Measurements from ENCODE around the gene NEUROD1. TPM values are rescaled to one million over a fixed set of nuclear protein-coding genes. Genes with fewer than 3 reads are reported as not detected.

NEUROD1 gene
- total and polyA plus RNA-seq, 2 experiments from 2014 or later = 0.53 to 1.3 TPM

GRCh38 chr2:181678861-181679543, 1.3 kb downstream of the NEUROD1 start:
- no peaks in the 10 kb centered on the region for H3K9me3 ChIP-seq (ENCODE audit: low read depth)
- H2AFZ ChIP-seq = no peak overlapping the region
- no peak overlapping the region for H3K4me3 ChIP-seq
- no peak overlapping the region for H3K27ac ChIP-seq
- peaks cover 14% of the 10 kb centered on the region for H3K4me1 ChIP-seq (ENCODE audit: insufficient read depth)
- TF ChIP-seq CTCF (IDR thresholded peaks at IDR 0.05; ENCODE audit: poor library complexity) (no peak), EZH2 (IDR thresholded peaks at IDR 0.05; ENCODE audit: borderline replicate concordance) (peak; percentile 34)
- H3K4me2 ChIP-seq = no peak overlapping the region
- 38% methylated on average over 18 of the region's 18 CpGs for WGBS (ENCODE audit: low lambda C conversion rate, missing lambda C conversion rate)
- H3K27me3 ChIP-seq = peaks cover 96% of the 10 kb centered on the region
- no peaks in the 10 kb centered on the region for H3K79me2 ChIP-seq
- no peaks in the 10 kb centered on the region for H3K36me3 ChIP-seq (replicated peaks; ENCODE audit: insufficient read depth, low read depth)
- H4K20me1 ChIP-seq (ENCODE audit: insufficient read depth, poor library complexity, severe bottlenecking) = no peaks in the 10 kb centered on the region
- DNase-seq (ENCODE audit: low spot score) = no peak
- H3K9me2 ChIP-seq (replicated peaks; ENCODE audit: insufficient read depth) = no peaks in the 10 kb centered on the region

- Histone ChIP-seq H3K27me3 (peaks cover 91% of the 10 kb centered on the region), H2AFZ (no peak overlapping the region), H3K4me1 (ENCODE audit: insufficient read depth) (peaks cover 4% of the 10 kb centered on the region), H3K27ac (no peak overlapping the region), H3K4me3 (no peak overlapping the region), H3K36me3 (replicated peaks; ENCODE audit: insufficient read depth, low read depth) (no peaks in the 10 kb centered on the region), H3K4me2 (no peak overlapping the region), H3K9me2 (replicated peaks; ENCODE audit: insufficient read depth) (no peaks in the 10 kb centered on the region), H4K20me1 (ENCODE audit: insufficient read depth, poor library complexity, severe bottlenecking) (no peaks in the 10 kb centered on the region), H3K9me3 (ENCODE audit: low read depth) (no peaks in the 10 kb centered on the region), H3K79me2 (no peaks in the 10 kb centered on the region)
- 25% methylated on average over 41 of the region's 41 CpGs for WGBS (ENCODE audit: low lambda C conversion rate, missing lambda C conversion rate)
- TF ChIP-seq EZH2phosphoT487 (IDR thresholded peaks at IDR 0.05; ENCODE audit: low read depth, severe bottlenecking, unreplicated experiment) (no peak), EZH2 (IDR thresholded peaks at IDR 0.05; ENCODE audit: borderline replicate concordance) (no peak), CTCF (IDR thresholded peaks at IDR 0.05; ENCODE audit: poor library complexity) (no peak)
- DNase-seq (ENCODE audit: low spot score) = peak; percentile 91
Measured at GRCh38 chr2:181677912-181678586, 2.3 kb downstream of the NEUROD1 start.

GRCh38 chr2:181675254-181675653, 5.1 kb downstream of the NEUROD1 start:
- H3K27me3 ChIP-seq = peaks cover 69% of the 10 kb centered on the region
- H2AFZ ChIP-seq = no peak overlapping the region
- WGBS (ENCODE audit: low lambda C conversion rate, missing lambda C conversion rate) = 58% methylated on average over 4 of the region's 4 CpGs

More at GRCh38 chr2:181675254-181675653, 5.1 kb downstream of the NEUROD1 start:
- Histone ChIP-seq H3K27ac (no peak overlapping the region), H3K4me3 (no peak overlapping the region), H4K20me1 (ENCODE audit: insufficient read depth, poor library complexity, severe bottlenecking) (no peaks in the 10 kb centered on the region), H3K9me2 (replicated peaks; ENCODE audit: insufficient read depth) (no peaks in the 10 kb centered on the region), H3K36me3 (replicated peaks; ENCODE audit: insufficient read depth, low read depth) (no peaks in the 10 kb centered on the region), H3K79me2 (no peaks in the 10 kb centered on the region), H3K9me3 (ENCODE audit: low read depth) (no peaks in the 10 kb centered on the region), H3K4me2 (no peak overlapping the region), H3K4me1 (ENCODE audit: insufficient read depth) (no peaks in the 10 kb centered on the region)
- no peak for DNase-seq (ENCODE audit: low spot score)
- TF ChIP-seq EZH2 (IDR thresholded peaks at IDR 0.05; ENCODE audit: borderline replicate concordance) (no peak), CTCF (IDR thresholded peaks at IDR 0.05; ENCODE audit: poor library complexity) (no peak), EZH2phosphoT487 (IDR thresholded peaks at IDR 0.05; ENCODE audit: low read depth, severe bottlenecking, unreplicated experiment) (no peak)
